Measurements from ENCODE around the gene LRRC15. TPM values are rescaled to one million over a fixed set of nuclear protein-coding genes. Genes with fewer than 3 reads are reported as not detected.

The LRRC15 gene
- polyA plus RNA-seq, 2 of the 4 experiments (the other 2 are of a cell fraction) = 0.05 to 0.14 TPM

DNA sequence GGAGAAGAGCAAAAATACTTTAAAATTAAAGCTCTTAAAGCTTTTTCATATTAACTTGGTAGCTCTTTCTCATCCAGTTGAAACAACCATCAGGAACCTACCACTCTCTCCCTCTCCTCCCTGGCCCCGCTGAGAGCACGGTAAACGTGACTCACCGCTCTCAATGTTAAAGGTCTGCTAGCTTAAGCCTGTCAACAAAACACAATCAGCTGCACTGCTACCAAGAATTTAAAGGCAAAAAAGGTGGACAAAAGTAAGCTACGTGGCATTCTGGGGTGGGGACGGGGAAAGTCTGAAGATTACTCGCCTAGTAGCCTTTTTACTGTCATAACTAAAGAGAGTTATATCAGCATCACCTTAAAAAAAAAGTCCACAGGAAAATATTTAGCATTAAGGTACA is 37.9 kb upstream of the LRRC15 start (continued):
- no peak for TF ChIP-seq PHF8 (IDR thresholded peaks at IDR 0.05; ENCODE audit: borderline replicate concordance, low read depth)
- no peak for TF ChIP-seq SMC3 (IDR thresholded peaks at IDR 0.05)
- no peak for TF ChIP-seq MYC (IDR thresholded peaks at IDR 0.05; ENCODE audit: borderline replicate concordance, low read length)
- TF ChIP-seq EP300 (IDR thresholded peaks at IDR 0.05) = no peak
- TF ChIP-seq FOSL2 (IDR thresholded peaks at IDR 0.05) = no peak
- TF ChIP-seq FOSL2 (CRISPR knock-in tag; IDR thresholded peaks at IDR 0.05) = no peak
- TF ChIP-seq CHD4 (IDR thresholded peaks at IDR 0.05; ENCODE audit: borderline replicate concordance) = no peak
- no peak for TF ChIP-seq RAD21 (conservative IDR thresholded peaks at IDR 0.05 in 1 of 2, IDR thresholded peaks at IDR 0.05 in 1 of 2)

DNA sequence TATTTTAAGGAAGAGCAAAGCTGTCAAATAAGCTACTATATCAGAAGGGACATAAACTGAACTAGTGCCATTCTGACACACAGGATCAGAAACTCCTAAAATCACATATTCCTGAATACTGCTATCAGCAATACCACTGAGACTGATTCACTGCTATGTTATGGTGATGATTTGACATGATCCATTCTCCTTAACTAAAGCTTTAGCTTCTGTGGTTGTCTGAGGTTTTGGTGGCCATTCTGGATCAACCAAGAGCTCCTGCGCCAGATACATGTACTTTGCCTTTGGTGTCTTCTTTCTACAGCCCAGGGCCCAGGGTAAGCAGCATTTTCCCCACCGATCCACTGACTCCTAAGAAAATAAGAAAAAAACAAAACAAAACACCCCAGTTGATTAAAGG is 36.2 kb upstream of the LRRC15 start:
- DNase-seq (ENCODE audit: low read depth in 1 of 2, low spot score in 1 of 2) (no peak), ATAC-seq (no peak), FAIRE-seq (no peak)
- H3K27ac ChIP-seq = no peak overlapping the region
- H3K9me3 ChIP-seq = no peaks in the 10 kb centered on the region
- no peak overlapping the region for H3K4me2 ChIP-seq
- ChIA-PET CTCF (interaction anchor here (1.0 to 2.4 kb wide), 6 partner anchors 9 to 69 kb away, joined by 3 to 6 read pairs (median 6); partner anchors contain the start of gene LRRC15), POLR2A (no interaction called here)
- 82% methylated on average over 2 of the region's 2 CpGs for WGBS (ENCODE audit: missing lambda C conversion rate)
- no peak overlapping the region for H3K4me3 ChIP-seq
- H3K4me1 ChIP-seq = peaks cover 3% of the 10 kb centered on the region; the same call in 1 of the 3 replicates
- TF ChIP-seq NFE2L2 (conservative IDR thresholded peaks at IDR 0.05; ENCODE audit: low read length) = no peak
- no peak for TF ChIP-seq MAFK (IDR thresholded peaks at IDR 0.05; ENCODE audit: partially characterized antibody)
- TF ChIP-seq, protein P1, sequence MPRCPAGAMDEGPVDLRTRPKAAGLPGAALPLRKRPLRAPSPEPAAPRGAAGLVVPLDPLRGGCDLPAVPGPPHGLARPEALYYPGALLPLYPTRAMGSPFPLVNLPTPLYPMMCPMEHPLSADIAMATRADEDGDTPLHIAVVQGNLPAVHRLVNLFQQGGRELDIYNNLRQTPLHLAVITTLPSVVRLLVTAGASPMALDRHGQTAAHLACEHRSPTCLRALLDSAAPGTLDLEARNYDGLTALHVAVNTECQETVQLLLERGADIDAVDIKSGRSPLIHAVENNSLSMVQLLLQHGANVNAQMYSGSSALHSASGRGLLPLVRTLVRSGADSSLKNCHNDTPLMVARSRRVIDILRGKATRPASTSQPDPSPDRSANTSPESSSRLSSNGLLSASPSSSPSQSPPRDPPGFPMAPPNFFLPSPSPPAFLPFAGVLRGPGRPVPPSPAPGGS (IDR thresholded peaks at IDR 0.05) = no peak
- no peak for TF ChIP-seq KDM5A (IDR thresholded peaks at IDR 0.05)
- TF ChIP-seq ZNF302 (CRISPR knock-in tag; IDR thresholded peaks at IDR 0.05) = no peak
- TF ChIP-seq NPAS2 (CRISPR knock-in tag; IDR thresholded peaks at IDR 0.05; ENCODE audit: borderline replicate concordance) = no peak
- TF ChIP-seq SMC3 (IDR thresholded peaks at IDR 0.05) = no peak
- TF ChIP-seq, protein P2, sequence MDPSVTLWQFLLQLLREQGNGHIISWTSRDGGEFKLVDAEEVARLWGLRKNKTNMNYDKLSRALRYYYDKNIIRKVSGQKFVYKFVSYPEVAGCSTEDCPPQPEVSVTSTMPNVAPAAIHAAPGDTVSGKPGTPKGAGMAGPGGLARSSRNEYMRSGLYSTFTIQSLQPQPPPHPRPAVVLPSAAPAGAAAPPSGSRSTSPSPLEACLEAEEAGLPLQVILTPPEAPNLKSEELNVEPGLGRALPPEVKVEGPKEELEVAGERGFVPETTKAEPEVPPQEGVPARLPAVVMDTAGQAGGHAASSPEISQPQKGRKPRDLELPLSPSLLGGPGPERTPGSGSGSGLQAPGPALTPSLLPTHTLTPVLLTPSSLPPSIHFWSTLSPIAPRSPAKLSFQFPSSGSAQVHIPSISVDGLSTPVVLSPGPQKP (IDR thresholded peaks at IDR 0.05; ENCODE audit: low read depth, low read length) = no peak
- TF ChIP-seq RCOR1 (IDR thresholded peaks at IDR 0.05; ENCODE audit: low read depth, low read length) = no peak
- TF ChIP-seq, protein P3, sequence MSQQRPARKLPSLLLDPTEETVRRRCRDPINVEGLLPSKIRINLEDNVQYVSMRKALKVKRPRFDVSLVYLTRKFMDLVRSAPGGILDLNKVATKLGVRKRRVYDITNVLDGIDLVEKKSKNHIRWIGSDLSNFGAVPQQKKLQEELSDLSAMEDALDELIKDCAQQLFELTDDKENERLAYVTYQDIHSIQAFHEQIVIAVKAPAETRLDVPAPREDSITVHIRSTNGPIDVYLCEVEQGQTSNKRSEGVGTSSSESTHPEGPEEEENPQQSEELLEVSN (IDR thresholded peaks at IDR 0.05; ENCODE audit: borderline replicate concordance, low read depth) = no peak
- no peak for TF ChIP-seq HOXA7 (CRISPR knock-in tag; IDR thresholded peaks at IDR 0.05)
- TF ChIP-seq FOSL2 (IDR thresholded peaks at IDR 0.05) = no peak
- TF ChIP-seq FOSL2 (CRISPR knock-in tag; IDR thresholded peaks at IDR 0.05) = no peak
- TF ChIP-seq, protein P4, sequence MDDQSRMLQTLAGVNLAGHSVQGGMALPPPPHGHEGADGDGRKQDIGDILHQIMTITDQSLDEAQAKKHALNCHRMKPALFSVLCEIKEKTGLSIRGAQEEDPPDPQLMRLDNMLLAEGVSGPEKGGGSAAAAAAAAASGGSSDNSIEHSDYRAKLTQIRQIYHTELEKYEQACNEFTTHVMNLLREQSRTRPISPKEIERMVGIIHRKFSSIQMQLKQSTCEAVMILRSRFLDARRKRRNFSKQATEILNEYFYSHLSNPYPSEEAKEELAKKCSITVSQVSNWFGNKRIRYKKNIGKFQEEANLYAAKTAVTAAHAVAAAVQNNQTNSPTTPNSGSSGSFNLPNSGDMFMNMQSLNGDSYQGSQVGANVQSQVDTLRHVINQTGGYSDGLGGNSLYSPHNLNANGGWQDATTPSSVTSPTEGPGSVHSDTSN (IDR thresholded peaks at IDR 0.05) = no peak
- no peak for TF ChIP-seq RNF2 (IDR thresholded peaks at IDR 0.05; ENCODE audit: borderline replicate concordance, low read depth)
